Stimulated activated CD4-positive, alpha-beta T cell treated with anti-CD3 and anti-CD28 coated beads, Interleukin-2, amount 100 ng/mL, for 48 hours (primary cell): Measurements from ENCODE around the gene OXGR1.
A peak's percentile ranks its signal among the peaks of the same experiment; 100 is the strongest.
"Not testable (repeated sequence)": the region's sequence is repeated elsewhere in the genome, so short reads cannot be mapped to it uniquely, and the experiment has no call there.

ENCODE experiments used
- DNase-seq, 2 donors: peaks; one replicate each; pipeline ENCODE4 v3.0.0-alpha.2; 2020

OXGR1 gene

DNA sequence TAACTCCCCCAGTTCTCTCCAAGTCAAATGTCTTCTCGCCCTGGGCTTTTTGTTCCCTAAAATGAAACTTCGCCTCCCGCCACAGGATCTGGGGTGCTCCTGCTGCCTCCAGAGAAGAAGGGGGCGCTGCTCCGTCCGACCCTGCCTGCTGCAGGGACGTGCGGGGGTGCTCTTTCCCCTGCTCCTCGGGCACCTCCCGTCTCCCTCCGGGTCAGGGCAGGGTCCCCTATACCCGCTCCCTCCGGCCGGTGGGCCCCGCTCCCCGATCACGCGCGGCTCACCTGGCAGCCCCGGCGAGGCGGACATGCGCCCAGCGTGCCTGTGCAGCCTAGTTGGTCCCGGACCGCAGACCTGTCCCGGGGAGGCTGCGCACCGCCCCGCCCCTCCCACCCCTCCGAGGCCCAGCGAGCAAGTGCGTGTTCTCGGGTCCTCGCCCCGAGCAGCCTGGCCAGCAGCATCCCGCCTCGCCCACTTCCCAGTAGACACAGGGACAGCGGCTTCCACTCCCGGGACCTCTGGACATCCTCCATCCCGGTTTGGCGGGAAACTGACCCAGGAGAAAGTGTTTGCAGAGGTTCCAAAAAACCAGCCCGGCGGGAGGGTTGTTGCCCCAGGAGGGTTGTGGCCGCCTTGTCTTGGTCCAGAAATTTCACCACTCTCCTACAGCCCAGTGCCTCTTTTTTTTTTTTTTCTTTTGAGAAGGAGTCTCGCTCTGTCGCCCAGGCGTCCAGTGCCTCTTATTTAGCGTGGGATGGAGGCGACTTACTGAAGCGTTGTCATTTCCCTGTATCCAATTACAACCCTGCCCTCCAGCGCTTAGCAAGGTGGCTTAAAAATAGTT is at the start of gene OXGR1:
TSS of gene OXGR1 (minus strand) at position 460 of the 841 bp plus-strand sequence. CDS start 6,717 bp downstream, outside the sequence.
- no peak for DNase-seq

DNA sequence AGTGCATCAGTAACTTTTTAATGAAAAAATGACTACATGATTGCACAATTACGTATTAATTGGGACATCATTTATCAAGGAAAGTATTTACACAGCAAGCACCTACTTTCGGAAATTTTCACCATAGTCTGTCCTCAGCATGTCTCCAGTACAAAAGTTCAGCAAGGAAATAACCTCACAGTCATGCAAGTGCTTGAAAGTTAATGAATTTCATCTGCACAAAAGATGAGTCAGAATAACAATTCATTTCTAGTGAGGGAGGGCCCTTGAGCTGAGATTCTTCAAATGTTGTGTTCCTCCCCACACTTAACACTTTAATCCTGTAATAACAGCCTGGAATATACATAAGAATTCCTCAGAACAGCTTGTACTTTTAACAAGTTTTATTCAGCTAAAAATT is 49.0 kb upstream of the OXGR1 start:
- DNase-seq = no peak

DNA sequence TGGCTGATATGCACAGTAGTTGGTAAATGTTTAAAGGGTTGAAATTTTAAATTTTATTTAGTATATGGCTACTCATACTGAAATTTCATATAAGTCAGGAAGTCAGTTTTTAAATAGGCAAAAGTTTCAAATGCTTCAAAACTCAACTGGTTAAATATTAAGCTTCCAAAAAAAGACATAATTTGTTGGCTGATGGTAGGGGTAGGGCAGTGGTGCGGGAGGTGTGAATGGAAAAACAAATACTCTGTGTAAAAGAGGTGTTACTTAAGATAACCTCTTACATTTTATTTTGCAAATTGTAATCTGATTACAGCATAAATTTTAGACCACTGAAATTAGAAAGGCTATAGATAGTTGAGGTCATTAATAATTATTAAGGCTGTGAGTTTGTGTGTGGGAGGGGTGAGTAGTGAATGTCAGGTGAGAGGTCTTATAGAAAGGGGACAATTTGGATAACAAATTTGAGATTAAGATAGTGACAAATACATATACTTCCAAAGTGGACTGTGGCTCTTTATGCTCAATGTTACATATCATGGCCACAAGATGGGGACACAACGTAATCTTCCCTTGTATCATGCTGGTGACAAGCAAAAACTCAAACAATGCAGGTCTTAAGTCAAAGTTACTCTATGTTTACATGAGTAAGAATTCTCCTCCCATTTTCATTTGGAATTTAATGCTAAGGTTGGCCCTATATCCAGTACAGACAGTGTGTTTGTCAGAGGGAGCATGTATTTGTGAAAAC is 36.6 kb upstream of the OXGR1 start:
- no peak for DNase-seq

DNA sequence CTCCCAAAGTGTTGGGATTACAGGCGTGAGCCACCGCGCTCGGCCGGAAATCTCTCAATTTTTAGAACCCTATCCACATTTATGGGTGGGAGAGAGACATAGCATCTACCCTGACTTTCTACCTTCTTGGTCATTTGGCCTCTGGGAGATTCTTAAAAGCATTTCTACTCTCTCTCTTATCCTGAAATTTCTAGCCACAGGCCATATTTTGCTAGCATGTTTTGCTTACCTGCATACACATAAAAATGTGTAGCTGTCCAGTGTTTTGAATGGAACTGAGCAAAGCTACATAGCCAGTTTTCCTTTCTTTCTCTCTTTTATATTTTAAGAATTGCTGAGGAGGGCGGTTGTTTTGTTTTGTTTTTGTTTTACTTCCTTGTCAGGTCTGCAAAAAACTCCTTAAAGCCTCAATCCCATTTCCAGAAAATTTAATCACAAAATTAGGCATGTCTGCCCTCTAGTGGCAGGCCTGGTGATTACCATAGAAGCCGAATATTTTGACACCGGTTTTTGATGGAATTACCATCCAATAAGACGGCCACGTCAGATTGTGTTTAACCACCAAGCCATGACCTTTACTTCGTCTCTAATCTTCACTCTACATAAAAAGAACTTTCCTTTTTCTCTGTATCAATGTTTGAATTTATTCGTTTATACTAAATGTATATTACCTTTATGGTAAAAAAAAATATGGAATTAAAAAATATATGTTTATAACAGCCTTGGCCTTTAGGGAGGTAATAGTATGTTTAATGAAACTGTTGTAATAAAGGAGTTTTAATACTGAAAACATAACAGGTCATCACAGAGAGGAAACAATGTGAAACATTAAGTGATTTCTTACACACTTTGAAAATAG is 34.4 kb upstream of the OXGR1 start:
- DNase-seq = peak; percentile 49 to 58

DNA sequence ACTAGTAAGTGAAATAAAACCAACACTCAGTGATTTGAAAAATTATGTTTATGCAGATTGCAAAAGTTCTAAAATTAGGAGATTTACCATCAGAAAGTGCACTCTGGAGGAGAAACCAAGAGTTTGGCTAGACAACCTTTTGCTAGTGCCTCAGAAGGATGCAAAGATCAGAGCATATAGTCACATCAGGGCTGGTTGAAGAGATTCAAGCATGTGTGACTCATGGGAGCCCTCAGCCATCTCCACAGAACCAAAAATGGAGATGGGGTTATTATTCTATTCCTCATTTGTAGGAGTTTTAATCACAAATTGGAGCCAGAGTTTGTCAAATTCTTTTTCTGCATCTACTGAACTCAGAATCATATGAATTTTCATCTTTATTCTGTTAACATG is 32.9 kb upstream of the OXGR1 start:
- no peak for DNase-seq

DNA sequence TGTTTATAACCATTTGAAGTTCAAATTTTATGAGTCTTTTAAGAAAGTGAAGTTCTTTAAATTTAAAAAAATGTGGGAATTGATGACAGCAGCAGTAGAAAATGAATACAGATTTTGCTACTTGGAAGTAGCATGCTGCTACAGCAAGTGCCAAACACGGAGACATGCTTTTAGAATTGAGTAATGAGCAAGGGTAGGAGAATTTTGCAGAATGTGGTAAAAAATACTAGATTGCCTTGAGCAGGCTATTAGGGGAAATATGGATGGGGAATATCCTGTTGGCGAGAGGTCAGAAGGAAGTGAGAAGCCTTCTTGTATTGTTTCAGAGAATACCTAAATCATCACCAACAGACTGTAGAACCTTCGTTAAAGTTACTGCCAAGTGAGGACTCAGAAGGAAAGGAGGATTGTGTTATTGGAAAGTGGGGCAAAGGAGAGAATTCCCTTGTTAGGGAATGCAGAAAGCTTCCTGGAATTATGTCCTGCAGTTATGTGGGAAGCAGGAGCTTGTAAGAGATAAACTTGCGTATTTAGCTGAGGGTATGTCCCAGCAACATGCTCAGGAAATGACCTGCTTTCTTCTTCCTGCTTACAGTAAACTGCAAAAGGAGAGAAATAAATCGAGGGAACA is 32.4 kb upstream of the OXGR1 start:
- DNase-seq = no peak

DNA sequence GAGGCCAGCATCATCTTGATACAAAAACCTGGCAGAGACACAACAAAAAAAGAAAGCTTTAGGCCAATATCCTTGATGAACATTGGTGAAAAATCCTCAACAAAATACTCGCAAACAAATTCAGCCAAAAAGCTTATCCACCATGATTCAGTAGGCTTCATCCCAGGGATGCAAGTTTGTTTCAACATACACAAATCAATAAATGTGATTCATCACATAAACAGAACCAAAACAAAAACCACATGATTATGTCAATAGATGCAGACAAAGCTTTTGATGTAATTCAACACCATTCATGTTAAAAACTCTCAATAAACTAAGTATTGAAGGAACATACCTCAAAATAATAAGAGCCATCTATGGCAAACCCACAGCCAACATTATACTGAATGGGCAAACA is 29.5 kb upstream of the OXGR1 start:
- DNase-seq = not testable (repeated sequence)

DNA sequence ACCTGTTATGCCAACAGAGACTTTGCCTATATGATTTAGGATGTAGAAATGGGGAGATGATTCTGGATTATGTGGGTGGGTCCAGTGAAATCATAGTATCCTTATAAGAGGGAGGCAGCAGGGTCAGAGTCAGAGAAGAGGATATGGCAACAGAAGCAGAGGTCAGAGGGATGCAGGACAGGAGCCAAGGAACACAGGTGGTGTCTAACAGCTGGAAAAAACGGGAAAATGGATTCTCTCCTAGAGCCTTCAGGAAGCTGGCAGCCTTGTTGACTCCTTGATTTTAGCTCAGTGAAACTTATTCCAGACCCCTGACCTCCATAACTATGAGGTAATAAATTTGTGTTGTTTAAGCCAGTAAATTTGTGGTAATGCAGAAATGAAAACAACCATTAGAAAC is 28.8 kb upstream of the OXGR1 start:
- no peak for DNase-seq

DNA sequence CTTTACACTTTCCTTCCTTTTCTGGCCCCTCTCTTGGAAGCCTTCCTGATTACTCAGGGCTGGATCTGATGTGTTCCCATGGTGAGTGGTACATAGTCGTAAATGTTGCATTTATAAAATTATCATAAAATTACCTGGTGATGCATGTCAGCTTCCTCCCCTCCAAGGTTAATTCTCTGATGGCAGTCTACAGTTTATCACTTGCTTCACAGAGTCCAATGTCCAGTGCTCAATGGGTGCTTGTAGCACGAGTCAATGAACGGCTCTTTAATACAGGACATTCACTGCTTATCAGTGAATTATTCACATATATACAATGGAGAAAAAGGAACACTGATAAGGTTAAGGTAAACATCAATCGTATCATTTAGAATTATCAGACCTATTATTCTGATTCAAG is 27.0 kb upstream of the OXGR1 start:
- no peak for DNase-seq

DNA sequence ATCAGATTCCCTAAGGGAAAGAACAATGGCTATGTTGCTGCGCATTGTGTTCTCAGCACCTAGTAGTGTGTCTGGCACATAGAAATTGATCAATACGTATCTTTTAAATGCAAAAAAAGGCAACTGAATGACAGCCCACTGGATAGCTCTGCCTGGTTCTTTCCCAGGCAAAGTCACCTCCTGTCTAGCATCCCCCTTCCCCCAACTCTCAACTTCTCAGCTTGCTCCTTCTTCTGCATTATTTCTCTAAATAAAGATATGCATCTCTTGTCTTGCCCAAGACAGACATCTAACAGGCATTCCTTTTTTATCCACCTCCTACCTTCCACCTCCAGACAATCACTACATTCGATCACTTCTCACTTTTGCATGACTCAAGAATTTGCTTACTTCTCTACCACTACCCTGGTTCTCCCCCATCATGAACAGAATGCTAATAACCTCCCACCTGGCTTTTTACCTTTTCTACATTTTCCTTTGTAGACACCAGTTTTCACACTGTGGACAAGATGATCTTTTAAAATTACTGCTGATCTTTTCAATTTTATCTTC is 26.5 kb upstream of the OXGR1 start:
- no peak for DNase-seq

DNA sequence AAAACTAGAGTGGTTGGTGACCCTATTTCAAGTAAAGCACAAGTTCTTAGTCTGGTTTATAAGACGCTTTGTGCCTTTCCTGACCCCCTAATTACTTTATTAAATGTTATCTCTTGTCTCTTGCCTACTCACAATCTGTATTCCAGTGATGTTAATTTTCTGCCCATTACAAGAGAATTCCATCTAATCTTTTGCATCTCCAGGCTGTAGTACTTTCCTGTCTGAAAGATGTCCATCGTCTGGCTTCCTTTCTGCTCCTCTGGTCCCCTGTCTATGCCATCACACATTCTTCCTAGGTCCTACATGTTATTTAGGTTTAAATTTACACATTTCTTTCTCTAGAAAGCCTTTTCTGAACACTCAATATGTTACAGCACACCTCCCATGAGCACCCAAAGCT is 25.9 kb upstream of the OXGR1 start:
- no peak for DNase-seq

DNA sequence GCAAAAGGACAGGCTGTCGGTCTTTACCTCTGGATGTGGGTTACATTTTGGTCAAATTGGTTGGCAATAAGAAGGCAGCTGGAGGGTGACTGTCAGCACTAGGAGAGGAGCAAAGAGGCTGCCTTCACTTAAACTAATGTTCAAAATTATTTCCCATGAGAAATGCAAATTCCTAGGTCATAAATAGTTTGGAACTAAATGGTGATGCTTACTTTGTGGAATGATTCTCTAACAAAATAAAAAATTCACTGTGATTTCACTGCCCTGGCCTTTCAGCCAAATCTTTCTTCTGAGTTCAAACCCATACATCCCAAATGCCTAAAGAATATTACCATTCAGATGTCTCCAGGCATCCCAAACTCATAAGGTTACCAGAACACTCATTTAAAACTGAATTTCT is 25.0 kb upstream of the OXGR1 start:
- no peak for DNase-seq

DNA sequence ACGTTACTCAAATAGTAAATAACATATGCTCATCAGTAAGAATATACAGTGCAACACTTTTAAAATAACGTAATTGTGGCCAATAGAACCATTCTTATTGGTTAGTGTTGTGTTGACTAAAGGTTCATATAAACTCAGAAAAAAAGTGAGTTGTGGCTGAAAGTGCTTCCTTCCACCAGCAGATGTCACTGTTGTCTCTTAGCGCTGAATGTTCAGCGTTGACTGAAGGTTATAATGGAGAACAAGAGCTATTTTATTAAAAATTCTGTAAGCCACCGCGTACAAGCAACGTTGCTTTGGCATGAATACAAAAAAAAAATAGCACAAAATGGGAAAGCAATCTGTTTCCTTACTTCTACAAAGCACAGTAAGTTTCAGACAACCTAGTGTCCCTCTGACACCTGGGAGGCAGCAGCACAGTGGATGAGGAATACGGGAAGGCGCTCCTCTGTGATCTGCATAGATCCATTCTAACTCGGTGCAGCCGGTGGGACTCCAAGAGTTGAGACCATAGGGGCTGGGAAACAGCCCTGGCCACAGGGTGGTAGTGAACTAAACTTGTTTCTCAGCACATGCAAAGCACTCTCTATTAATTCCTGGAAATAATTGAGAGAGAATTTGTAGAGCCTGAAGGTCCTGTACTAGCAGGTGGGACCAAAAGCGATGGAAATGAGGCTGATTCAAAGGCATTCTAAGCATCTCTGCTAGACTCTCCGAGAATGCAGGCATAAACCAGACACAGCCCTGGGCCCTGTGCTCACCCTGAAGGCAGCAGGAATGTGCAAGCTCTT is 23.9 kb upstream of the OXGR1 start:
- peak; percentile 15 to 18 for DNase-seq

DNA sequence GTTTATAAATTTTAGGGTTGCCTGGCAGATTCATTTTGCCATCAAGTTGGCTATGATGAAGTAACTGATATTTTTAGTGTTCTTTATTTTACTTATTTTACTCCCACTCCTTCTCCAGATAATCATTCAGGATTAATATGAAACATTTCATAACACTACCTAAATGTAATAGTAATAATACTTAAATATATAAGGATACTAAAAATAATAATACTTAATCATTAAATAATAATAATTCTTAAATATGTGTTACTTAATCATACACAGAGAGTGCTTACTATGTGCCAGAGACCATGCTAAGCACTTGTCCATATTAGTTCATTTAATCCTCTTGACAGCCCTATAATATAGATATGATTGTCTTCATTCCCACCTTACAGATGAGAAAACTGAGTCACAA is 23.0 kb upstream of the OXGR1 start:
- DNase-seq = no peak

DNA sequence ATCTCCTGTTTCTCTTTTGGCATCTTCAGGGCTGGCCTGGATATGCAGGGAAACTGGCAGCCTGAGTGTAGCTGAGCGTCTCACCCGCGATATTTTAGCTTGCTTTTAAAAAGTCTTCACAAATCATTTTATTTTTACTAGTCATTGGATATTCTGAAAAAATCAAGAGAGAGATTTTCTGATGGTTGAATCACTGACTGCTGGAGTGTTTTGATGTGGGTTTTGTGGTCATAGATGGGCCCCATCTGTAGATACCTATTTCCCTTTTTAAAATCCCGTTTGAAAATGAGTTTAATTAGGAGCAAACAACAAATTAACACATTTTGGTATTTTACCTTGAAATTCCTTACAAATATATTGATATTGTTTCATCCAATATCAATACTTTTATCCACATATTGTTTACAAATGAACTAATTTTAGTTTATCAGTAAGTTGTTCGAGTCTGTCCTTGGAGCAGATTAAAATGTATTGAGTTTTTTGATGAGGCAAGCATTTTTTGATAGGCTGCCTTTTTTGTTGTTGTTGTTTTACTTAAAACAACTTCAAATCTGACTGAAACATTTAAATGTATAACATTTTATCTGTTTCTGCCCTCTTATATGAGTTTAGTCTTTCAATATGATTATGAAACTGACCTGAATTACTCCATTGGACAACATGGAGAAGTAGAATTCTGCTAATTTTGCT is 21.5 kb upstream of the OXGR1 start:
- DNase-seq = no peak

DNA sequence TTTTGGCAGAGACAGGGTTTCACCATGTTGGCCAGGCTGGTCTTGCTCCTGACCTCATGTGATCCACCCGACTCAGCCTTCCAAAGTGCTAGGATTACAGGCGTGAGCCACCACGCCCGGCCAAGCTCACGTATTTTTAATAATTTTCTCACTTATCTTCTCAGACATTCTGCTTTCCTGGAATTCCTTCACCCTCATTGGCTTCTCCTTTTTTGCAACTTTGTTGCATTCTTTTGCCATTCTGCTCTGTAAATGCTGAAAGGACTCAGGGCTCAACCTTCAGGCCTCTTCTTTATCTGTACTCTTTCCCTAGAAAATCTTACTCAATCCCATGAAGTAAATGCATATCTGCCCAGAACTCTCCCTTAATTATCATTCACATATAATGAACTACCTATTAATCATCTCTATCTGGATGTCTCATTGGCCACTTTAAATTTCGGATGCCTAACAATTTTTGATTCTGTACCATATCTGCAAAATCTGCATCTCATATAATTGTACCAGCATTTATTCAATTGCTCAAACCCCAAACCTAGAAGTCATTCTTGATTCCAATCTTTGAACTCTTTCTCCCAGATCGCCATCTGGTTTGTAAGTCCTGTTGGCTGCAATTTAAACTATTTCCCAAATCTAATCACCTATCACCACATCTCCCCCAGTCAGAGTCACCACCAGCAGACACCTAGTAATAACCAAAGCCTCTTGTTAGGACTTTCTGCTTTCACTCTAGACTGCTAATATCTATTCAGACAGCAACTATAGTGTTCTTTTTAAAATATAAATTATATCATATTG is 18.2 kb upstream of the OXGR1 start:
- DNase-seq = no peak

DNA sequence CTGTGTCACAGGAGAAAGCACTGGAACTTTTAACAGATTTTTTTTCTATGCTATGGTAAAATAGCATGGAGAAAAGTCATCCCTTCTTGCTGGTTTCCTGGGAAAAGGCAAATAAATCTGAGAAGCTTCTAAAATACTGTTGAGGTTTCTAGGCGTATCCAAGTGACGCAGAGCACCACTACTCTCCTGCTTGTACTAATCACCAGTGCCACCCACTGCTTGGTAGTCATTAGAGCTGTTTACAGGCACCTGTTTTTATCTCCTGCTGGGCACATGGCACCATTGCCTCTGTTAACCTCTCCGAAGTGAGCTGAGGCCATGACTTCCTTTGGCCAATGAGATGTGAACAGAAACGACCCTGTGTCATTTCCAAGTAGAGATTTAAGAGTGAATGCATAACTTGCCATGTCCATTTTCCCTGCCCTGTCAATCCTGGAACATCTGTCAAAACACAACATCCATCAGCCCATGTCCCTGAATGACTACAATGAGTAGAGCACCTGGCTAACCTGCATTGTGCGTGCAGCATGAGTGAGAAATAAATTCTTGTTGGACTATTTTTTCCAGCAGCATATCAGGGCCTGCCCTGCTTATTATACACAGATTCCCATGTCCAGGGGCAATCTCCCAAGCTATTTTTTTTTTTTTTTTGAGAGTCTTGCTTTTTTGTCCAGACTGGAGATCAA is 17.3 kb upstream of the OXGR1 start:
- DNase-seq = no peak

DNA sequence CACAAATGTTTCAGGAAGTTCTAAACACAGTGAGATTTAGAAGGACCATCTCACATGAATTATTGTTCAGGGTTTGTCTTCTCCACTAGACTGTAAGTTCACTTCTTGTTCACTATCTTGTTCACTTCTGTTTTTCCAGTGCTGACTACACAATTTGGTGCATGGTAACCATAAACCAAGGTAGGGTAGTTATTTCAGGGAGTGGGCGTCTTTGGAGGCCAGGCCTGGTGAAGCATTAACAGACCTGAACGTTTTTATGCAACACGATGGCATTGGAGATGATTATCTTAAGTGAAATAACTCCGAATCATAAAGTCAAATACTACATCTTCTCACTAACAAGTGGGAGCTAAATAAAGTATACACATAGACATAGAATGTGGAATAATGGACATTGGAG is 14.4 kb upstream of the OXGR1 start:
- no peak for DNase-seq

DNA sequence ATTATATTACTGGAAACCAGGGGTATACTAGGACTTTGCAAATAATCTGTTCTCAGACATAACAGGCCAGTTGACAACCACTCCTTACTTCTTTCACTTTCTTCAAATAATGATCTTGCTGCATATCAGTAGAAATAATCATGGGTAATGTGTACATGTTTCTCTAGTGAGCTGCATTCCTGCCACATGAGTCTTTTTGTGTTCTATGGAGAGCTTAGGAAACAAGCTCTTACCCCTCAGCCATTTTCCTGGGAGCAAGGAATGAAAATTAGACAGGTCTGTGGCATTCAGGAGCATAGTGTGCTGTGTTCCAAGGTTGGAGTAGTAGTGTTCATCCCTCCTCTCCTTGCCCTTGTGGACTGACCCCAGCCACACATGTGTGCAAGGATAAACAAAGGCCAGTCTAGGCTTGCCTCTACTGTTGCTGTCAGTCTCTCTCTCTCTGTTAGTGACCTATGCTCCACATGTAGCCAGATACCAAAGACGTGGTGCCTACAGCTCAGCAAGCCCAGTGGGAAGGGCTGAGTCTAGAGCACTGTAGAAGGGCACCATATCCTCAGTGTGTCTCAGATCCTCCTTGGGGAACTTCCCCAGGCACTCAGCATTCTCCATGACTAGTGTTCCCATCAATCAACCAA is 11.5 kb upstream of the OXGR1 start:
- DNase-seq = no peak
